Skin of body (tissue), 3 donors: Measurements from ENCODE around the gene CABYR. TPM values are rescaled to one million over a fixed set of nuclear protein-coding genes. Genes with fewer than 3 reads are reported as not detected.
A peak's percentile ranks its signal among the peaks of the same experiment; 100 is the strongest.

Experiments
- DNase-seq: peaks from one replicate; lab custom pipeline; 2025; lab: John Stamatoyannopoulos, UW
- small RNA-seq: library from RNA; depleted of rRNA; stranded (forward); fragments of <200 nt; gene quantifications from one replicate; pipeline ENCODE3, GENCODE V24; 2014; ENCODE audit warnings: low replicate concordance
- total RNA-seq: library from RNA; depleted of rRNA; stranded (reverse); fragments of >200 nt; gene quantifications from one replicate; pipeline ENCODE4 v1.2.3, GENCODE V29; 2014

The CABYR gene
- total RNA-seq, 1 donor from 2014 or later, result 2.9 TPM

DNA sequence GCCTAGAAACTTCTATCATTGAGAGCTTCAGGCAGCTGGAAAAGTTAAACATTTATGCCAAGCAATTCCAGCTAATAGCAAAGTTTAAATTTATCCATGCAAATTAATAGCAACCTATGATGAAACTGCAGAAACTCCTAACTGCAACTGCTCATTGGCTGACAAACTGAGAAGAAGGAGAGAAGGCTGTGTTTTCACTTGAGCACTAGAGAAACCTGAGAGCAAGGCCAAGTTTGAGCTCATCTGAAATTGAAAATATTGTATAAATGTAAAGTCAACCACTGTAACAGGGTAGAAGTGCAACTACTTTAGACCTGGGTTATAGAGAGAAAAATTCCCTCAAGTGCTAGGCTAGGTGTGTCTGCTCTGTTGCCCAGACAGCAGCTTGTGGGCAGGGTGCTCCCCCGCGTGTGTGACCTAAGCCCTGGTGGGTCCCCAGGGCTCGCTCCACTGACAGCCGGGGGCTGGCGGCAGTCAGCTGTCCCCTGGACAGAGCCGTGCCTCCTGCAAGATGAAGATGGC, 50.2 kb downstream of the CABYR start:
- peak; percentile 12 for DNase-seq

DNA sequence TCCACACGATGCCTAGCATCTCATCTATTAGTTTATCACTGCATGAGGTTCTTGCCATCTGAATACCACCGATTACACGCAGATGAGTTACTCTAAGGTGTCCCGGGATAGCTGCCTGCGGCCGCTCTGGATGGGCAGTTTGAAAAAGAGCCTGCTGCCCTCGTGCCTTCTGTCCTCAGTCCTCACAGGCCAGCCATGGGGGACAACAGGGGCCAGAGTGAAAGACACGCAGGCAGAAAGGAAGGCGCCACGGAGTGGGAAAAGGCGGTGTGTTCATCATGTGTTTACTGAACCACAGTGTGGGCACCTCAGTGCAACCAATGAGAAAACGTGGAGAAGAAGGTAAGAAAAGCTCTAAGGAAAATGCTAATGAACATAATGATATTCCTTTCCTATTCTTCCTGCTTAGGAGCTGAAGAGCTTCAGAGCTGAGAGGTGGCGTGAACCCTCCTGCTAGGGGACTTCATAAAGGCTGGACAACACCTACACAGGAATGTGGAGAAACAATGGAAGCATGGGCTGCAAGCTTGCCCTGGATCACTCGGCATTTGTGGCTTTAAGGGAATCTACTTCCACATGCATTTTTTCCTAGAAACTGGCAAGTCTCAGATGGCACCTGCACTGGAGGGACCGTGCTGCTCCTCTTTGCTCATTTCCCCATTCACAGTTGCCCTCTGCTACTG, 50.9 kb downstream of the CABYR start:
- DNase-seq, result no peak

DNA sequence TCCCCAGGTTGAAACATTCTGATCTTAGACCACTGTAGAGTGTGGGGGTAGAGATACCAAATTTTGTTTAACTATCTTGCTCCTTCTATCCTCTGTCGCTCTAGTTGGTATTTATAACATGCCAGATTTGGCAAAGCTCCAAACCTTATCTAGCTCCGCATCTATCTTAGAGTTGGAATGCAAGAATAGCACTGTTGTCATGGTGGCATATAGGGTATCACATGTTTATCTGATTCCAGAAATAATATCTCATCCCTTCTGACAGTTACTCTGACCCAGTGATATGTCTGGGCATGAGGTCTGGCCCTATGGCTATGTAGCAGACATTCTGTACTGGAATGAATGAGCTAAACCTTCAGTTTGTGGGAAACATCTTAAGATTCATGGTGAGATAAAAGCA, 51.7 kb downstream of the CABYR start:
- peak; percentile 26 for DNase-seq

DNA sequence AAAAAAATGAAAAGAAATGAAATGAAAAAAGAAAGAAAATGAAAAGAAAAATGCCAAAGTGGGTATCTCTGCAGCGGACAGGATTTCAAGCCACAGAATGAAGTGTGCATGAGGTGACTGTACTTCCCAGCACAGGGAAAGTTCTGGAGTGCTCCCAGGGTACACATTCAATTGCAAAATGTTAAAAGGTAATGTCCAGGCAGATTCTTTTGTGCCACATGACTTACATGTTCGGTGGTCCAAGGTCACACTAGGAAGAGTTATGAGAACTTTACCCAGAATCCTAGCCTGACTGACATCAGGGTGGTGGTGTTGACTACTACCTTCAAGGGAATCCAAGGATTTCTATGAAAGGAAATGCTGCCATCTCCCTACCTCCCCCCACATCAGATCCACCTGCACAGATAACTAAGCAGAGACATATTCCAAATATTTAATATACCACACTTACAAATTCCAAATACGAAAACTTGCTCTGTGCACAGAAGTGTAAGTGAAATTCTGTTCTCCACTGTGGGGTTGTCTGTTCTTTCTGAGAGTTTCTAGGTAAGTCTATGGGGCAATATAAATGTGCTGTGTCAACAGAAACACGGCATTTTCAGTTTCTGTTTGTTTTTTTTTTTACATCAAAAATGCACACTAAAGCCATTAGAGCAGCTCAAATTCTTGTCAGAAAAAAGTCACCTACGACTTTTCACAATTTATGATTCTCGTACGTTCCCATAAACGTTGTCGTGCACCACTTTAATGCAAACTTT, 56.6 kb downstream of the CABYR start:
- no peak for DNase-seq

DNA sequence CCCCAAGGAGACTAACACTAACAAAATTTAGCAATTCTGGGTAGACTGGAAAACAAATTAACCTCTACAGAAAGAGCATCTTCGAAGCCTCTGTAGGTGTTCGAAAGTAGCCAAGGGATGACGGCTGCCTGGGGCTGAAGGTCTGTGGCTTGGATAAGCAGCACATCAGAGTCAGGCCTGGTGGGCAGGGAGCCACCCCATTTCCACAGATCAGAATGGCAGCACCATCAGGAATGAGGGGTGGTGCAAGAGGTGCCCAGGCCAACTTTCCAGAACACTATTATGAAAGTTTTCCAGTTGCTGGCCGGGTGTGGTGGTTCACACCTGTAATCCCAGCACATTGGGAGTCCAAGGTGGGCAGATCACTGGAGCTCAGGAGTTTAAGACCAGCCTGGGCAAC, 57.9 kb downstream of the CABYR start:
- no peak for DNase-seq

DNA sequence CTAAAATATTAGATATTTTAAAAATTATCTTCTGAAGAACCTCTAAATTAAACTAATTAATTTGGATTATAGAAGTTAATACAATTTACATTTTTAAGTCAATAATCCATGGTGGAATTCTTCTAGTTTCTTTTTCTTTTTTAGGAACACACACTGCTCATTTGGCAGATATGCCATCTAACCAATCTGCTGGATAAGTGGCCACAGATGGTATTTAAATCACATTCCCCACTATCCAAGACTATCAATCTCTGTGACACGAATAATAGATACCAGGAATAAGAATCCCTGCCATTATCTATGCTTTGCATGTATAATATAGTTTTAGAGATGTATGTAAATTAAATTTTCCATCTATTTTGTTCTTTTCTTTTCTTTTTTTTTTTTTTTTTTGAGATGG, 58.5 kb downstream of the CABYR start:
- DNase-seq, result no peak

DNA sequence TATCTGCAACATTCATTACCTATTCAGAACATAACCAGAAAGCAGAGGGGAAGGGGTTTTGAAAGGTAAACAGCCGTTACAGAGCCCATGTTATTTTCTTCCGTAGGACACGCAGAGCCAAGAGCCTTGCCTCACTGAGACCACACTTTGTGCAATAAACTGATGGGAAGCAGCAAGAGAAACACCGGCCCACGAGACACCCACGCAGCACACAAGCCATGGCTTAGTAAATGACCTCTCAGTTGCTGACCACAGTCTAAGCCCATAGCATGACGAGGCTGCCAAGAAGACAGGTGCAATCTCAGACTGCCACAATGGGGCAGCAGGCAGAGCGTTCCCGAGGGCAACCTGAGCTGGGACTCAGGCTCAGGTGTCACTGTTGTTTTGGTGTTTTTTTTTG, 59.6 kb downstream of the CABYR start:
- no peak for DNase-seq

DNA sequence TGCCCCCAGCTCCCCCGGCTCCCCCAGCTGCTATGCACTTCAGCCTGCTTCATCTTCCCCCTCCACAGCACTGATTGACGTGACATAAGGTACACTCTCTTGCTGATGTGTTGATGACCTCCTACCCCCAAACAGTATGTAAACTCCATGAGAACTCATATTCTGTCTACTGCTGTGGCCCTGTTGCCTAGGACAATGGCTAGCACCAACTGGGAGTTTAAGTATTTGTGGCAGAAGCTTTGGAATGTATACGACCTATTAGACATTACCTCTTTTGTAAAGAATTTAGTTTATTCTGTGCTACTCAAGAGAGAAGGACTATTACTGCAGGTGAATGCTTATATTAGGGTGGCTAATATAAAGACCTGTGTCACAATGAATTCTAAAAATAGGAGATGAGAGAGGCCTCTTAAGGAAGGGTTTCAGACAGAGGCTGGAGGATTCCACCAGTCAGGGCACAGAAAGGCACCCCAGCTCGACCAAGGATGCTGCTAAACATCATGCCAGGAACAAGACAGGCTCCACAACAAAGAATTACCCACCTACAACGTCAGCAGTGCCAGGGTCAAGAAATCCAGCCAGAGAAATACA, 60.6 kb downstream of the CABYR start:
- DNase-seq, result no peak

DNA sequence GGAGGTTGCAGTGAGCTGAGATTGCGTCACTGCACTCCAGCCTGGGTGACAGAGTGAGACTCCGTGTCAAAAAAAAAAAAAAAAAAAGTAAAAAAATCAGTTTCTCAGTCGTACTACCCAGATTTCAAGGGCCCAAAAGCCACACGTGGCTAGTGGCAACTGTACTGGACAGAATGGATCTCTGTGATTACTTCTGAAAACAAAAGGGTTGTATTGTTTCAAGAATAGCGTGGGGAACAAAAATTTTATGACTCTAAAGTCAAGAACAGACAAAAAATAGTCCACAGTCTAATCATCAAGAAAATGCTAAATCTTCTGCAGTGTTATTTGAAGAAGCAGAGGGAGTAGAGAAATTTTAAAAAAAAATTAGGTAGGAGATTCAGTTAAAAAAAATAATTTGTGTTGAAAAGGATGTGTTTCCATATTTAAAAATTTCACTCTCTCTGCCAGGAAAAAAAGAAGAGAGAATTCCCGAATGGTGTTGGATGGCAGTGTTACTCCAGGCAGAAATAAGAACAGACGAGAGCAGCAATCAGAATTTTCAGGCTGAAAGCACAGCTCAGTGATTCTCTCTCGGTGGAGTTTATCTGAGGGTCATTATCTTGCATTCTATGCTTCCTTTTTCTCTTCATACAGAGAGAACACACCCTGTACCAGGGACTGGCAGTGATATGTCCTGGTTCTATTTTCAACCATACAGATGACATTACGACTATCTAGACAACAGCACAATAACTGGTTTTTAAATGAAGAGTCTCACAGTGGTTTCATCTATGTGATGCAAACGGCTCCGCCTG, 61.8 kb downstream of the CABYR start:
- DNase-seq, result no peak

DNA sequence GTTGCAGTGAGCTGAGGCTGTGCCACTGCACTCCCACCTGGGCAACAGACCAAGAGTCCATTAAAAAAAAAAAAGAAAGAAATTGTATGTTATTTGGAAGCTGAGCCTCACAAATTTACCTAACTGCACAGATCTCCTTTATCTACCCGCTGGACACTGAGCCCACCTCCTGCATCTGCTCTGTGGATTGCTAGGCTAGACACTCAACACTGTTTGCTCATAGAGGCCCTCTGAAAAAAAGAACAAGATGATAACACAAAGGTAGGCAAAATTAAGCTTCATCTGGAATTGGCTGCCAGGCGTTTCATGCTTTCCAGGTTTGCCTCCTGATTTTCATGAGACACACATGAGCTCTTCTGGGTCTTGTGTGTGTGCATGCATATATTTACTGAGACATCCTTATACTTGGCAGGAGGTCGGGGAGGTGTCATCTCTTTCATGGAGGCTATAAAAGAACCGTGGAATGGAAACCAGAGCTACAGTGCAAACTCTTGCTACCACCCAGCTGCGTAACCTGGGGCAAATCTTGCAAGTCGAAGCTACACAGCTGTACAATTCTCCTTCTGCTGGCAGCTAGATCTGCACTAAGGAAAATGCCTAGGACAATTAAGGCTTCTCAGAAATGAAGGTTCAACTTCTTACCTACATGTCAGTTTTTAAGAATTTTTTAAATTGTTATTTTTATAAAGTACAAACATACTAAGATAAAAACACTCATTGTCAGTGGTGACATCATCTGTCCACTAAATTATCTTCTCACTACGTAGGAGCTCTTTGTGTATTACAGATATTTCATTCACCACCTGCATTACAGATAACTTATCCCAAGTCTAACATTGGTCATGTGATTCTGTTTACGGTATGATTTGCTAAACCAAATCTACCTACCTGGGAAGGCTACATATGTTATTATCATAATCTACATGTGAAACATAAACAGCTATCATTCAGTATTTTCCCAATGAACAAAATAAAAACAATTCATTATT, 63.1 kb downstream of the CABYR start:
- no peak for DNase-seq

DNA sequence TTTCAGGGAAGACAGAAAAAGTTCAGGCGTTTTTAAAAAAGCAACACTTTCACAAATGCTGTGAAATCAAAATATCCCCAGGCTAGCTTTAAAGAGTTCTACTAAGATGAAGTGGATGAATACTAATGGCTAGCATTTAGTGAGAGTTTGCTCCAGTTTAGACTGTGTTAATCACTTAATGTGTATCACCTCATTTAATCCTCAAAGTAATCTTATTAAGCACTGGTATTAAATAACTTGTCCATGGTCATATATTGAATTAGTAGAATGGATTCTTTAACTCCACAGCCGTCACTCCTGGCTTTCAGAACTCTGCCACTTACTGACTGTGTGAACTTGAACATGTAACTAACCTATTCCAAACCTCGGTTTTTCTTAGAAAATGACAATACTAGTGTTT, 66.0 kb downstream of the CABYR start:
- no peak for DNase-seq

DNA sequence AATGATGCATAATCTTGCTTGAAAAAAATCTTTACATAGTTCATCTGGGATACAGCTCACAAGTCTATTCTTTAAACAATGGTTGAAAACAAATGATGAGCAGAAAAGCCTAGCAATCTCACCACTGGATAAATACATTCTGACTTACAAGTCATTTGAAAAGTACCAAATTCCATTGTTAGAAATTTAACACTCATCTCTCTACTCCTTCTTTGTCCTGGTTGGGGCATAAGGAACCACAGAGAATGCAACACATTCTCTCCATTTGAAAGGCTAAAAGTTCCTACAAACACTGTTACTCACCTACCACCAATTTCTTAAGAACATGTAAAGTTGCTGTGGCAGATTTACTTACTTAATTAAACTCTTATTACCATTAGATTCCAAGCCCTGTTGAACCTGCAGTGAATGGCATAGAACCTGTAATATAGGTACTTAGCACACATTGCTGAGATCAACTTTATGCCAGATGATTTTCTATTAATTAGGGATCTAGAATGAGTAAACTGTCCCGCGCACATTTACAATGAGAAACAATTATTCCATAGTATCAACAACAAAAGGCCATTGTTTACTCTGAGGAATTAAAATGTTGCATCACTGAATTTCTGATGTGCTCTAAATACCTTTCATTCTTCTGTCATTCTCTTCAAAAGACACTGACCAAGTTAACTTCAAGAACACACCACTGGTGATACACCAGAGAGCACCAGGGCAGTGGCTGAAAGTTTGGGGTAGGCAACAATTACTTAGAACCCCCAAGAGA, 69.6 kb downstream of the CABYR start:
- no peak for DNase-seq

DNA sequence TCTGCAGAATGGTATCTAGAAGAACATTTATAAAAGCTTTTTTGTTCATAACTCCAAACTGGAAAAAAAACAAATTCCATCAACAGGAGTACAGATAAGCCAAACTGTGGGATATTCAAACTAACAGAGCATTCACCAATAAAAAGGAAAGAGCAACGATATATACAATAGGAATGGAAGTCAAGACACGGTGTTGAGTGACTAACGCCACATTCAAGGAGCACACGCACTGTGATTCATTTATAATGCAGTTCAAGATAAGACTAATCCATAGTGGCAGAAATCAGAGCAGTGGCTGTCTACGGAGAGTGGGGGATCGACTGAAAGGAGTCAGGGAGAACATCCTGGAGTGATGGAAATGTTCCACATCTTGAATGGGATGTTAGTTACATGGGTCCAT, 70.7 kb downstream of the CABYR start:
- no peak for DNase-seq

Small RNA genes within 50 kb of the gene (small RNA-seq; reads per million reads assigned to genes)
- gene RF00017 (not detected), gene RNA5SP452 (not detected), gene RNU5A-6P (7.7 reads per million, percentile 92 among the genes with 10 or more reads in this experiment)

Other genes with a start within 250 kb of the CABYR start
- gene TTC39C, start 124.3 kb upstream of the CABYR start, total RNA-seq, result 42.6 TPM